ENCODE data around the gene TMEM212.
A peak's percentile ranks its signal among the peaks of the same experiment; 100 is the strongest.
"Not testable (repeated sequence)": the region's sequence is repeated elsewhere in the genome, so short reads cannot be mapped to it uniquely, and the experiment has no call there.

Gene TMEM212

DNA sequence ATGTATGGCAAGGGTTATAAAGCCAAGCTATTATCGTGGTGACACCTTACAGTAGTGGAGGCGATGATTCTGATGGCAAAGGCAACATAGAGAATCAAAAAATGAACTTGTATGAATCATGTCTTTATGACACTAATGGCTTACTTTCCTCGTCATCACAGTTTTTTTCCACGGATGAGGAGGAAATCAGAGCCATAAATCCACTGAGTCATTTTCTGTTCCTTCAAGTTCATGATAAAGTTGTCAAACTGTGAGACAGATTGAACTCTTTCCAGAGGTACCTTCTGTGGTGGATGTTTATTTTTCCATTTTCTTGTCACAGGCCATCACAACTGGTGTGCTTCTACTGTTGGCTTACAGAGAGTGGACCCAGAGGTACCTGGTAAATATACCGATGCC lies 8.5 kb downstream of the TMEM212 start:
- TF ChIP-seq CTCF (IDR thresholded peaks at IDR 0.05; ENCODE audit: low read depth, low read length): no peak
- DNase-seq (ENCODE audit: low read depth in 2 of 2): peak; percentile 75 to 79

GRCh38 chr3:171854649-171855305 lies 11.6 kb downstream of the TMEM212 start:
- DNase-seq (ENCODE audit: low read depth in 2 of 2): peak in 1 of 2 donors; percentile 34
- no peak for TF ChIP-seq CTCF (IDR thresholded peaks at IDR 0.05; ENCODE audit: low read depth, low read length)
- H3K4me3 ChIP-seq (replicated peaks in 1 of 2; ENCODE audit: low read depth in 2 of 2, low read length in 2 of 2): no peak overlapping the region

More for the DNA sequence above, 8.5 kb downstream of the TMEM212 start:
- no peak overlapping the region for H3K4me3 ChIP-seq (replicated peaks in 1 of 2; ENCODE audit: low read depth in 2 of 2, low read length in 2 of 2)

GRCh38 chr3:171858770-171859169 lies 15.6 kb downstream of the TMEM212 start:
- H3K4me3 ChIP-seq (replicated peaks in 1 of 2; ENCODE audit: low read depth in 2 of 2, low read length in 2 of 2); DNase-seq (ENCODE audit: low read depth in 2 of 2): not testable (repeated sequence)

DNA sequence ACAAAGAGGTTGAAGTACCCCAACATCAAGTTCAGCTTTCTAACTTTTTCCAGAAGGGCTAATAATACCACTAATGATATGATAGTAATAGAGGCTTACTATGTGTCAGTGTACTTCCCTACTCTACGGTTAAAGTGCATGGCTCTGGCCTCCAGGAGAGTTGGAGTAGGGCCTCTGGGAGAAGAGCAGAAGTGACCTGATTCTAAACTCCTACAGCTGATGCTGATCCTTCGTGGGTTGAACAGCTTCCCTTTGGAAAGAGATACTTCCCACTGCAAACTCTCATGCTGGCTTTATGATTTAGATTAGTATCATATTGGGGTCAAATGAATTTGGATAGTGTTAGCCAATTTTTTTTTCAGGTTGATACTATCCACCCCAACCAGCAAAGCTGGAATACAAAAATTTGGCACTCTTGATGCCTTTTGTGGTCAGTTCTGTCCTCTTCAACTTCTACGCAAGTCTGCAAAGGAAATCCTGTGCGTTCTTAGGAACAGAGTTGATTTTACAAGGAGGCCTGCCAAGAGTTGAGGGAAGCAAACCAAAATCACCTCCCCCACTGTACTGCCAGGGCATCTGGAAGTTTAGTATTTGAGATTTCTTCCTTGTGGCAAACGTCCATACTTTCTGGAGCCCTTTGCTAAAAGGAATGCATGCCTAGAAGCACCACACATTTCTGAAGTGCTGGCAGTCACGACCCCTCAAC lies 17.8 kb downstream of the TMEM212 start:
- TF ChIP-seq CTCF (IDR thresholded peaks at IDR 0.05; ENCODE audit: low read depth, low read length): no peak
- DNase-seq (ENCODE audit: low read depth in 2 of 2): peak; percentile 90 to 98
- H3K4me3 ChIP-seq (replicated peaks in 1 of 2; ENCODE audit: low read depth in 2 of 2, low read length in 2 of 2): no peak overlapping the region

DNA sequence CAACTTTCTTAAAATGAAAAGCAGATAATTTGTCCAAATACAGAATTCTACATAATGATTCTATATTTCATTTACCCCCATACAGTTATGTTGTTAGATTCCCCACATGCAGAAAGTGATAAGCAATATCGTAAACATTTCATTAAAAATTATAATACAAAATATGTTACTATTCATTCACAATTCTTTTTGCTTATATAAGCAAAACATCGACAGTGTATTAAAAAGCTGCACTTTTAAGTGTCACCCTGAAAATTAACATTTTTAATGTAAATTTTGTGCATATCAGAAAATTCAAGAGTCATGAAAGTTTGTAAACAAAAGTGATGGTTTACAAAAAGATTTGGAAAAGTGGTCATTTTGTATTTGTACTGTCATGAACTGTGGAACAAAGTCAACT lies 19.2 kb downstream of the TMEM212 start:
- TF ChIP-seq CTCF (IDR thresholded peaks at IDR 0.05; ENCODE audit: low read depth, low read length): no peak
- DNase-seq (ENCODE audit: low read depth in 2 of 2): no peak

GRCh38 chr3:171862993-171863521 lies 19.9 kb downstream of the TMEM212 start:
- no peak overlapping the region for H3K4me3 ChIP-seq (replicated peaks in 1 of 2; ENCODE audit: low read depth in 2 of 2, low read length in 2 of 2)
- no peak for TF ChIP-seq CTCF (IDR thresholded peaks at IDR 0.05; ENCODE audit: low read depth, low read length)
- peak; percentile 77 to 85 for DNase-seq (ENCODE audit: low read depth in 2 of 2)

More for the DNA sequence above, 19.2 kb downstream of the TMEM212 start:
- H3K4me3 ChIP-seq (replicated peaks in 1 of 2; ENCODE audit: low read depth in 2 of 2, low read length in 2 of 2): no peak overlapping the region

GRCh38 chr3:171863920-171864319 lies 20.8 kb downstream of the TMEM212 start:
- DNase-seq (ENCODE audit: low read depth in 2 of 2): no peak
- no peak for TF ChIP-seq CTCF (IDR thresholded peaks at IDR 0.05; ENCODE audit: low read depth, low read length)
- no peak overlapping the region for H3K4me3 ChIP-seq (replicated peaks in 1 of 2; ENCODE audit: low read depth in 2 of 2, low read length in 2 of 2)
